ENCODE data around the gene PADI6. TPM values are rescaled to one million over a fixed set of nuclear protein-coding genes. Genes with fewer than 3 reads are reported as not detected.

PADI6 gene
- total RNA-seq, 3 donors from 2014 or later: not detected

- H3K9me3 ChIP-seq: no peaks in the 10 kb centered on the region
- ATAC-seq (no peak), DNase-seq (no peak)
- intact Hi-C loops (cut with DNase I, micrococcal nuclease): no loop called here
- no peaks in the 10 kb centered on the region for H3K36me3 ChIP-seq (ENCODE audit: low read depth)
- TF ChIP-seq CTCF (IDR thresholded peaks at IDR 0.05): no peak
- H3K4me3 ChIP-seq: no peak overlapping the region
- peaks cover 34% of the 10 kb centered on the region for H3K4me1 ChIP-seq (ENCODE audit: low read depth)
Observed at GRCh38 chr1:17429183-17429582, 57.2 kb downstream of the PADI6 start.

- Histone ChIP-seq H3K4me1 (ENCODE audit: low read depth) (peaks cover 43% of the 10 kb centered on the region), H3K4me3 (no peak overlapping the region), H3K36me3 (ENCODE audit: low read depth) (no peaks in the 10 kb centered on the region), H3K9me3 (no peaks in the 10 kb centered on the region)
- no peak for TF ChIP-seq CTCF (IDR thresholded peaks at IDR 0.05)
- no peak for DNase-seq
- no peak for ATAC-seq
- intact Hi-C loops (cut with DNase I, micrococcal nuclease): no loop called here
Observed at GRCh38 chr1:17432412-17432811, 60.4 kb downstream of the PADI6 start.

GRCh38 chr1:17433261-17433660 is 61.3 kb downstream of the PADI6 start:
- Histone ChIP-seq H3K4me1 (ENCODE audit: low read depth) (peaks cover 35% of the 10 kb centered on the region), H3K36me3 (ENCODE audit: low read depth) (no peaks in the 10 kb centered on the region), H3K4me3 (no peak overlapping the region), H3K9me3 (no peaks in the 10 kb centered on the region)
- no peak for DNase-seq
- TF ChIP-seq CTCF (IDR thresholded peaks at IDR 0.05): no peak
- no peak for ATAC-seq
- intact Hi-C loops (cut with DNase I, micrococcal nuclease): no loop called here

- ATAC-seq (no peak), DNase-seq (no peak)
- no peak overlapping the region for H3K4me3 ChIP-seq
- intact Hi-C loops (cut with DNase I, micrococcal nuclease): no loop called here
- H3K36me3 ChIP-seq (ENCODE audit: low read depth): no peaks in the 10 kb centered on the region
- H3K9me3 ChIP-seq: no peaks in the 10 kb centered on the region
- peaks cover 28% of the 10 kb centered on the region for H3K4me1 ChIP-seq (ENCODE audit: low read depth)
- no peak for TF ChIP-seq CTCF (IDR thresholded peaks at IDR 0.05)
Observed at GRCh38 chr1:17434016-17434415, 62.0 kb downstream of the PADI6 start.

GRCh38 chr1:17434601-17435000 is 62.6 kb downstream of the PADI6 start:
- ATAC-seq: no peak
- DNase-seq: no peak
- H3K4me1 ChIP-seq (ENCODE audit: low read depth): peaks cover 25% of the 10 kb centered on the region
- no peak overlapping the region for H3K4me3 ChIP-seq
- H3K9me3 ChIP-seq: no peaks in the 10 kb centered on the region
- TF ChIP-seq CTCF (IDR thresholded peaks at IDR 0.05): no peak
- no peaks in the 10 kb centered on the region for H3K36me3 ChIP-seq (ENCODE audit: low read depth)
- intact Hi-C loops (cut with DNase I, micrococcal nuclease): no loop called here

Measured in mucosa of descending colon (tissue), 3 donors.